K562 (cell line): ENCODE data around the gene SLC2A10.

Source experiments
- BRCA1 ChIP-seq, 2 experiments: fragments of 450-650 bp in 1 of 2; sonication (generic) in 1 of 2; formaldehyde crosslinking in 1 of 2; IDR thresholded peaks; 2 replicates each; pipeline versions ENCODE4 v1.5.0 to v1.6.1; 2017 to 2020; ENCODE audit warnings: mild to moderate bottlenecking in 1 of 2, missing genetic modification reagents in 1 of 2
- BRD4 ChIP-seq: fragments of 200-600 bp; sonication (generic); IDR thresholded peaks from 2 replicates; pipeline ENCODE4 v1.6.1; 2017; ENCODE audit warnings: inconsistent platforms
- CTCF ChIP-seq, 3 experiments: IDR thresholded peaks in 2 of 3; conservative IDR thresholded peaks in 1 of 3; 2 replicates each; pipeline ENCODE4 v1.5.1; 2011 to 2012; ENCODE audit warnings: low read length in 3 of 3, mild to moderate bottlenecking in 3 of 3, control low read depth in 2 of 3, improper control_type of control experiment in 1 of 3, inconsistent platforms in 1 of 3, low read depth in 1 of 3, mixed read lengths in 1 of 3, moderate library complexity in 1 of 3; ENCODE audit not compliant: insufficient read depth in 2 of 3
- ELF1 ChIP-seq: fragments of 200-800 bp; sonication (Bioruptor generic); IDR thresholded peaks from 2 replicates; pipeline ENCODE4 v1.6.1; 2016; ENCODE audit warnings: missing genetic modification characterization, missing compliant biosample characterization
- GABPA ChIP-seq: fragments of 200-800 bp; sonication (Bioruptor generic); conservative IDR thresholded peaks from 2 replicates; pipeline ENCODE4 v1.6.1; 2016; ENCODE audit warnings: low read depth, missing genetic modification characterization, missing compliant biosample characterization
- GTF3C2 ChIP-seq: IDR thresholded peaks from 3 replicates; pipeline ENCODE4 v1.6.1; 2011; ENCODE audit warnings: borderline replicate concordance, mild to moderate bottlenecking, moderate library complexity; ENCODE audit not compliant: insufficient read length; ENCODE audit errors: extremely low read depth
- JUN ChIP-seq, 2 experiments: sonication (generic) in 1 of 2; formaldehyde crosslinking in 1 of 2; IDR thresholded peaks; 2 replicates each; pipeline versions ENCODE4 v1.6.1 to v1.8.0; 2012 to 2022; ENCODE audit warnings: borderline replicate concordance in 2 of 2, mild to moderate bottlenecking in 2 of 2, improper control_type of control experiment in 1 of 2, low read depth in 1 of 2, low read length in 1 of 2, missing genetic modification reagents in 1 of 2
- MAX ChIP-seq: sonication (generic); formaldehyde crosslinking; IDR thresholded peaks from 2 replicates; pipeline ENCODE4 v1.9.0; 2022; ENCODE audit warnings: mild to moderate bottlenecking, missing genetic modification reagents
- POLR2A ChIP-seq: fragments of 450-650 bp; conservative IDR thresholded peaks from 2 replicates; pipeline ENCODE4 v1.6.1; 2016
- POLR2AphosphoS5 ChIP-seq: IDR thresholded peaks from 2 replicates; pipeline ENCODE4 v1.6.1; 2011; ENCODE audit warnings: mild to moderate bottlenecking, low read depth, low read length, moderate library complexity; ENCODE audit not compliant: control insufficient read depth, insufficient read depth
- ZNF121 ChIP-seq: sonication (generic); formaldehyde crosslinking; conservative IDR thresholded peaks from 2 replicates; pipeline ENCODE4 v1.8.0; 2022; ENCODE audit warnings: missing genetic modification reagents
- ZNF184 ChIP-seq: sonication (generic); formaldehyde crosslinking; IDR thresholded peaks from 2 replicates; pipeline ENCODE4 v1.5.0; 2020; ENCODE audit warnings: missing genetic modification reagents
- ZNF707 ChIP-seq: fragments of 250-450 bp; sonication (Bioruptor Pico); conservative IDR thresholded peaks from 2 replicates; pipeline ENCODE4 v1.8.0; 2022; ENCODE audit warnings: inconsistent platforms, mild to moderate bottlenecking, moderate library complexity
- TF ChIP-seq, protein P1 (sequence below): fragments of 250-450 bp; sonication (Bioruptor Pico); IDR thresholded peaks from 2 replicates; pipeline ENCODE4 v1.5.0; 2021; ENCODE audit warnings: mild to moderate bottlenecking, borderline replicate concordance

DNA sequence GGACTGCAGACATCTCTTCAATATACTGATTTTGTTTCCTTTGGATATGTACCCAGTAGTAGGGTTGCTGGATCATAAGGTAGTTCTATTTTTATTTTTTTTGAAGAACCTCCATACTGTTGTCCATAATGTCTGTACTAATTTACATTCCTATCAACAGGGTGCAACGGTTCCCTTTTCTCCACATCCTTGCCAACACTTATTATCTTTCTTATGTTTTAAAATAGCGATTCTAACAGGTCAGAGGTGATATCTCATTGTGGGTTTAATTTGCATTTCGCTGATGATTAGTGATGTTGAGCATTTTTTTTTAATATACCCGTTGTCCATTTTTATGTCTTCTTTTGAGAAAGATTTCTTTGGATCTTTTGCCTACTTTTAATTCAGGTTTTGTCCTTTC lies 18.3 kb upstream of the SLC2A10 start:
- TF ChIP-seq BRCA1 (IDR thresholded peaks at IDR 0.05): no peak
- no peak for TF ChIP-seq BRCA1 (CRISPR knock-in tag; IDR thresholded peaks at IDR 0.05)
- TF ChIP-seq ZNF184: no peak
- TF ChIP-seq GTF3C2: no peak
- TF ChIP-seq CTCF (IDR thresholded peaks at IDR 0.05 in 2 of 3, conservative IDR thresholded peaks at IDR 0.05 in 1 of 3; ENCODE audit: insufficient read depth in 2 of 3, low read depth in 1 of 3, low read length in 3 of 3): no peak
- TF ChIP-seq POLR2AphosphoS5: no peak
- no peak for TF ChIP-seq JUN (IDR thresholded peaks at IDR 0.05; ENCODE audit: borderline replicate concordance, low read depth, low read length)
- TF ChIP-seq JUN (CRISPR knock-in tag; IDR thresholded peaks at IDR 0.05; ENCODE audit: borderline replicate concordance): no peak
- TF ChIP-seq, protein P1, sequence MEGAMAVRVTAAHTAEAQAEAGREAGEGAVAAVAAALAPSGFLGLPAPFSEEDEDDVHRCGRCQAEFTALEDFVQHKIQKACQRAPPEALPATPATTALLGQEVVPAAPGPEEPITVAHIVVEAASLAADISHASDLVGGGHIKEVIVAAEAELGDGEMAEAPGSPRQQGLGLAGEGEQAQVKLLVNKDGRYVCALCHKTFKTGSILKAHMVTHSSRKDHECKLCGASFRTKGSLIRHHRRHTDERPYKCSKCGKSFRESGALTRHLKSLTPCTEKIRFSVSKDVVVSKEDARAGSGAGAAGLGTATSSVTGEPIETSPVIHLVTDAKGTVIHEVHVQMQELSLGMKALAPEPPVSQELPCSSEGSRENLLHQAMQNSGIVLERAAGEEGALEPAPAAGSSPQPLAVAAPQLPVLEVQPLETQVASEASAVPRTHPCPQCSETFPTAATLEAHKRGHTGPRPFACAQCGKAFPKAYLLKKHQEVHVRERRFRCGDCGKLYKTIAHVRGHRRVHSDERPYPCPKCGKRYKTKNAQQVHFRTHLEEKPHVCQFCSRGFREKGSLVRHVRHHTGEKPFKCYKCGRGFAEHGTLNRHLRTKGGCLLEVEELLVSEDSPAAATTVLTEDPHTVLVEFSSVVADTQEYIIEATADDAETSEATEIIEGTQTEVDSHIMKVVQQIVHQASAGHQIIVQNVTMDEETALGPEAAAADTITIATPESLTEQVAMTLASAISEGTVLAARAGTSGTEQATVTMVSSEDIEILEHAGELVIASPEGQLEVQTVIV (CRISPR knock-in tag): no peak
- TF ChIP-seq POLR2A: no peak
- no peak for TF ChIP-seq ZNF707 (CRISPR knock-in tag)
- no peak for TF ChIP-seq ZNF121 (CRISPR knock-in tag)
- TF ChIP-seq MAX (CRISPR knock-in tag): no peak
- no peak for TF ChIP-seq BRD4
- no peak for TF ChIP-seq GABPA
- TF ChIP-seq ELF1 (tag): no peak
